Stimulated activated effector memory CD8-positive, alpha-beta T cell treated with anti-CD3 and anti-CD28 coated beads, Interleukin-12 subunit alpha, Interleukin-12 subunit beta, amount 100 ng/mL, for 72 hours (primary cell): ENCODE measurements around the gene FAM107A.

Source experiments
- ATAC-seq: fragments of 150-1000 bp; cut with Tn5 transposase; 2 replicates; pipeline ENCODE4 v1.10.0; 2021
- DNase-seq, 2 donors: peaks; one replicate each; pipeline ENCODE4 v3.0.0; 2021 to 2022; ENCODE audit warnings: low spot score in 2 of 2
- H3K27ac Mint-ChIP-seq: one replicate; pipeline ENCODE4 v1.8.0; 2022; ENCODE audit warnings: mild to moderate bottlenecking, mixed read lengths
- H3K36me3 Mint-ChIP-seq: one replicate; pipeline ENCODE4 v1.8.0; 2022; ENCODE audit warnings: mild to moderate bottlenecking, mixed read lengths
- H3K4me1 Mint-ChIP-seq: one replicate; pipeline ENCODE4 v1.8.0; 2022; ENCODE audit warnings: mixed read lengths
- H3K4me3 Mint-ChIP-seq: one replicate; pipeline ENCODE4 v1.8.0; 2022; ENCODE audit warnings: mild to moderate bottlenecking, mixed read lengths
- H3K9me3 Mint-ChIP-seq: one replicate; pipeline ENCODE4 v1.8.0; 2022; ENCODE audit warnings: mixed read lengths

The FAM107A gene

DNA sequence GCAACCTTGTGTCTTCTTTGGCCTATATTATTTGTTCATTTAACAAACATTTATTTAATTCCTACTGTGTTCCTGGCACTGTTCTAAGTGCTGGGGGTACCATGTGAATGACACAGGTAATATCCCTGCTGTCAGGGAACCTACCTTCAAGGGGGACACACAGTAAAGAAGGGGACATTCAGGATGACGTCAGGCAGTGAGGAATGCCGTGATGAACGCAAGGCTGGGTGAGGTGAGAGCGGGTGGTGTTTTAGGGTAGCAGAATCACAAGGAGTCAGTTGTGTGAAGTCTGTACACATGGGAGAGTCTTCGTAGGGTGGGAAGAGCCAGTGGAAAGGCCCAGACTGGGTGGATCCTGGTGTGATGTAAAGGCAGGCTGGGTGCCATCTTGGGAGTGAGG, 1.7 kb upstream of the FAM107A start:
- DNase-seq (no peak), ATAC-seq (no peak)
- Mint-ChIP-seq H3K9me3 (no peaks in the 10 kb centered on the region), H3K36me3 (no peaks in the 10 kb centered on the region), H3K4me3 (no peak overlapping the region), H3K27ac (no peak overlapping the region), H3K4me1 (no peaks in the 10 kb centered on the region)

DNA sequence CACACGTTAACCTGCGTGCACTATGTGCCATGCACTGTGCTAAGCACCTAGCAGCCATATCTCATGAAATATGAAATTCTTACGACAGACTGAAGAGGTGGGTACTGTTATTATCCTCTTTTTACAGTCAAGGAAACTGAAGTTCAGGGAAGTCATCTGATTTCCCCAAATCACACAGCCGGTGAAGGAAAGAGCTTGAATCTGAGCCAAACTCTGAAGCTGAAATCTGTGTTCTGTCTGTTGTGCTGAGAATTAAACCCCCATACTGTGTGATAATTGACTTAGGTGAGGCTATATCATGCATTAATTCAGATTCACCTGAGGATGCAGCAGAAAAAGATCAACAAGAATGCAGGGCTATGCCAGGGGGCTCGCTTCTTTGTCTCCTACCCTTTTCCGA, 475 bp downstream of the FAM107A start:
- Mint-ChIP-seq H3K4me3 (no peak overlapping the region), H3K4me1 (no peaks in the 10 kb centered on the region), H3K9me3 (no peaks in the 10 kb centered on the region), H3K36me3 (no peaks in the 10 kb centered on the region), H3K27ac (no peak overlapping the region)
- ATAC-seq (no peak), DNase-seq (no peak)

DNA sequence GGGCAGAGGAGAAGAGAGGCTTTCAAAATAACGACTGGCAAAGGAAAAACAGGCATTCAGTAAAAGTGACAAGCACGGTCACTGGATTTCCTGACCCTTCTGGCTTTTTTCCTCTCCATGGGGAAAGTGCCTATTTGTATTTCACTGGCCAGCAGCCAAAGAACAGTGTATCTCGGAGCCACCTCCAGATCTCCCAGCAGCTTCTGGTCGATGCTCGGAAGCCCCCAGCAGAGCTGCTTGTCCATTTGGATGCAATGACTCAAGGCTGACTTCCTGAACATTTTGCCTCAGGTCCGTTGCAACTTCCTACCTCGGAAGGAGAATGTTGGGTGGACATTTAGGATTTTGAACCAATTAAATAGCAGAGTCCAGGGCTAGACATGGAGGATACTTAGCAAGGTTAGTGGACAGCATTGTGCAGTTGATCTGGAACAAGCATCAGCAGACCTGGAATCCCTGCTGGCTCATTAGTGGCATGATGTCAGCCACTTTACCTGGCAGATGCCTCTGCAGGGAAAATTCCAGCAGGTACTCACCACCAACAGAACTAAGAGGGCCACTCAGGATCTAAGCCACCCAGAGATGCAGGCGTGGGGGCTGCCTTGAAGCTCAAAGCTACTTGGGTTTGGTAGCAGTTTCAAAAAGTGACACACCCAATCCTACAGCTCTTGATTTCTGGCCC, 1.1 kb downstream of the FAM107A start:
- H3K9me3 Mint-ChIP-seq = no peaks in the 10 kb centered on the region
- DNase-seq (no peak), ATAC-seq (no peak)
- no peak overlapping the region for H3K4me3 Mint-ChIP-seq
- no peaks in the 10 kb centered on the region for H3K36me3 Mint-ChIP-seq
- no peaks in the 10 kb centered on the region for H3K4me1 Mint-ChIP-seq
- H3K27ac Mint-ChIP-seq = no peak overlapping the region

DNA sequence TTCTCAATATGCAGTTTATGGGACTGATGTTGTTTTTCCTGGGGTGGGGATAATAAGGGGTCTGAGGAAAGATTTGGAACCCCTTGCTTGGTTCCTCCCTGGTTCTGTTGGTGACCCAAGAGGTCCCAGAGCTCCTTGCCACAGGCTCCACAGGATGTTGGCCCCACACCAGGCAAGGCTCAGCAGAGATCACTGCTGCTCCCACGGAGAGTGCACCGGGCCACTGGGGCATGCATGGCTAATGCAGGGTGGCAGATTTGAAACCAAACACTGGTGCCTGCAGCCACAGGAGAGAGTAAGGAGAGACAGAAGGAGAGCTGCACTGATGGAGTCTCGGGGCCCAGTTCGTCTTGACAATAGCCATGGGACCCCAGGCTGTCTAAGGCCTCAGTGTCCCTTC, 2.5 kb downstream of the FAM107A start:
- no peak for ATAC-seq
- H3K4me1 Mint-ChIP-seq = no peaks in the 10 kb centered on the region
- H3K9me3 Mint-ChIP-seq = no peaks in the 10 kb centered on the region
- no peak overlapping the region for H3K27ac Mint-ChIP-seq
- H3K4me3 Mint-ChIP-seq = no peak overlapping the region
- no peaks in the 10 kb centered on the region for H3K36me3 Mint-ChIP-seq
- DNase-seq = no peak

DNA sequence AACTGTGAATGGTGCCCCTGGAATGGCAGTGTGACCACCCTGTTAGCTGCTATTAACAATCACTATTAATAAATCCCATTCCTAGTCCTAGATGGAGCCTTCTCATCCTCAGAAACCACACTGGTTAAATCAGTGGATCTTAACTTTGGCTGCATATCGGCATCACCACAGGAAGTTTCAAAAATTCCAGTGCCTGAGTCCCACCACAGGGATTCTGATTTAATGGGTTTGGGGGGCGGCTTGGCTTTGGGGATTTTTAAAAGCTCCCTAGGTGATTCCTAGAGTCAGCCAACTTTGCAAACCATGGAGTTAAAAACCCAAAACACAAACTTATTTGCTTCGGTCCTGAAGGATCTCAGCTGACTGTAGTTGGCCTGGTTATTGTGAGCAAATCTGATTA, 3.1 kb downstream of the FAM107A start:
- ATAC-seq = no peak
- Mint-ChIP-seq H3K36me3 (no peaks in the 10 kb centered on the region), H3K27ac (no peak overlapping the region), H3K4me3 (no peak overlapping the region), H3K9me3 (no peaks in the 10 kb centered on the region), H3K4me1 (peaks cover 1% of the 10 kb centered on the region)
- DNase-seq = no peak

DNA sequence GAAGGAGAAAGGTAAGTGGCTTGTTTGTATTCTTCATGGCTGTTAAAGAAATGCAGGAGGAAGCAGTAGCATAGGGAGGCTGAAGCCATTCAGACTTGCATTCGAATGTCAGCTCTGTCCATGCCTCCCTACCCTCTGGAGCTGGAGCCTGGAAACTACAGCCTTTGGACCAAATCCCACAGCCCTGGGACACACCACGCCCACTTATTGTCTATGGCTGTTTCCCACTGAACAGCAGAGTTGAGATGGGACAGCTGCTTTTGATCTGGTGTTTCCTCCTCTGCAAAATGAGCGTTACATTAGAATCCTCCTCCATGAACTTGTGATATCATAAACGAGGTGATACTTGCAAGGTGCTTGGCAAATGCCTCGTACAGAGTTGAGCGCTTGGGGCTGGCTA, 3.6 kb downstream of the FAM107A start:
- H3K9me3 Mint-ChIP-seq = no peaks in the 10 kb centered on the region
- H3K4me1 Mint-ChIP-seq = peaks cover 6% of the 10 kb centered on the region
- H3K27ac Mint-ChIP-seq = no peak overlapping the region

DNA sequence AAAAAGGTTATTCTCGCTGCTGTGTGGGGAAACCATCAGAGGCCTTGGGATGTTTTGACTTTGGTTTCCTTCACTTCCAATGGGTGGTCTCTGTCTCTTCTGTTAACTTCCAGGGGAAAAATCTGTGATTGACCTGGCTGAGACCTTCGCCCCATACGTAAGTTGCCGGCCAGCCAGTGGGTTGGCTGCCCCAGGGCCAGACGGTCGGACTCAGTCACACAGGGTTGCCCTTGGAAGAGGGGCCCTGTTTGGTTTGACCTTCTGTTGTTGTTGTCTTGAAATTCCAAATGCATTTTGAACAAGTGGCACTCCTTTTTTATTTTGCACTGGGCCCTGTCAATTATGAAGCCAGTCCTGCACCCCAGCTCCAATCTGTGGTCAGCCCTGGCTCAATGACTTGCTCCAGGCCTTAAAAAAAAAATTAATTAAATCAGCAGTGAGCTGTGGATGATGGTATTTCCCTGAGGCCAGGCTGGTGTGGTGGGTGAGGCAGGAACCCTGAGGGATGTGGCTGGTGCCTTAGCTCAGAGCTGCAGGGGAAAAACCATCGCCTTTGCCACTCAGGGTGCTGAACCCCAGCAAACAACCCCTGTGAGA, 4.5 kb downstream of the FAM107A start:
- Mint-ChIP-seq H3K36me3 (no peaks in the 10 kb centered on the region), H3K27ac (no peak overlapping the region), H3K9me3 (no peaks in the 10 kb centered on the region), H3K4me3 (no peak overlapping the region), H3K4me1 (peaks cover 8% of the 10 kb centered on the region)
- DNase-seq (no peak), ATAC-seq (no peak)

More for the DNA sequence above, 3.6 kb downstream of the FAM107A start:
- no peak for ATAC-seq
- Mint-ChIP-seq H3K36me3 (no peaks in the 10 kb centered on the region), H3K4me3 (no peak overlapping the region)
- no peak for DNase-seq

DNA sequence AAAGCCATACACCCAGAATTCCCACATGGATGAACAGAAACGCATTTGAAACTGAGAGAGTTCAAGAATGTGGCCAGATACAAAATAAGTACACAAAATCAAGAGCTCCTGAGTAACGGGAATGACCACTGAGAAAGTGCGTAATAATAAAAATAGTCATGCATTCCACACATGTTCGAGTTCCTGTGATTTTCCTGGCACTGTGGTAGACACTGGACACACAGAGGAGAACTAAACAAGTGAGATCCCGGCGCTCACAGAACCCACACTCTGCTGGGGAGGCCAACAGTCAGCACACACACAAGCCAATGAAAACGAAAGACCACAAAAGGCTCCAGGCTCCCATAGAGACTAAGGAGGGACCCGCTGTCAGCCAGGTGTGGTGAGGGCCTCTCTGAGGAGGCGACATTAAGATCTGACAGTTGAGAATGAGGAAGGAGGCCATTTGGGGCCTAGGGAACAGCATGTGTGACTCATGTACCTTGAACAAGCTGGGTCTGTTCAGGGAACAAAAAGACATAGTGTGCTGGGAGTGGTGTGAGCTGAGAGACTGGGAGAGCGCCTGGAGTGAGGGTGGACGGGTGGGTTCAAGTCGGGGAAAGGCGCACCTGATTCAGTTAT, 5.1 kb downstream of the FAM107A start:
- H3K9me3 Mint-ChIP-seq = no peaks in the 10 kb centered on the region
- no peak overlapping the region for H3K4me3 Mint-ChIP-seq
- H3K4me1 Mint-ChIP-seq = peaks cover 8% of the 10 kb centered on the region
- no peak for DNase-seq
- no peak for ATAC-seq
- H3K36me3 Mint-ChIP-seq = no peaks in the 10 kb centered on the region
- no peak overlapping the region for H3K27ac Mint-ChIP-seq

DNA sequence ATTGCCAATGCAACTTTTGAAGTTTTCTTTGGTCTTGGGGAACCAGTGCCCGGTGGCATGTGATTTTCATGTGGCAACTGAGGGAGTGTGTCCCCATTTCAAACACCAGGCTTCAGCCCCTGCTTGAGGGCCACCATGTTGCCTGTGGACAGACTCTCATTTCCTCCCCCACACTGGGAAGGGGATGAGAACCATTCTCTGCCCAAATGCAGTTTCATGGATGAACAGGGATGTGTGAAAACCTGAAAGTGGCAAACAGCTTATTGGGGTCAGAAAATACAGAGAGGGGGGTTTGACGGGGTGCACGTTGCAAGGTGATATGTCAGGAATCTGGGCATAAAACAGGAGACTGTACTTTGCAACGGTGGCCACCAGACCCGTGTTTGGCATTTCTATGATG, 6.3 kb downstream of the FAM107A start:
- no peak for DNase-seq
- no peak for ATAC-seq
- no peaks in the 10 kb centered on the region for H3K9me3 Mint-ChIP-seq
- no peaks in the 10 kb centered on the region for H3K36me3 Mint-ChIP-seq
- H3K27ac Mint-ChIP-seq = no peak overlapping the region
- peaks cover 8% of the 10 kb centered on the region for H3K4me1 Mint-ChIP-seq
- H3K4me3 Mint-ChIP-seq = no peak overlapping the region

DNA sequence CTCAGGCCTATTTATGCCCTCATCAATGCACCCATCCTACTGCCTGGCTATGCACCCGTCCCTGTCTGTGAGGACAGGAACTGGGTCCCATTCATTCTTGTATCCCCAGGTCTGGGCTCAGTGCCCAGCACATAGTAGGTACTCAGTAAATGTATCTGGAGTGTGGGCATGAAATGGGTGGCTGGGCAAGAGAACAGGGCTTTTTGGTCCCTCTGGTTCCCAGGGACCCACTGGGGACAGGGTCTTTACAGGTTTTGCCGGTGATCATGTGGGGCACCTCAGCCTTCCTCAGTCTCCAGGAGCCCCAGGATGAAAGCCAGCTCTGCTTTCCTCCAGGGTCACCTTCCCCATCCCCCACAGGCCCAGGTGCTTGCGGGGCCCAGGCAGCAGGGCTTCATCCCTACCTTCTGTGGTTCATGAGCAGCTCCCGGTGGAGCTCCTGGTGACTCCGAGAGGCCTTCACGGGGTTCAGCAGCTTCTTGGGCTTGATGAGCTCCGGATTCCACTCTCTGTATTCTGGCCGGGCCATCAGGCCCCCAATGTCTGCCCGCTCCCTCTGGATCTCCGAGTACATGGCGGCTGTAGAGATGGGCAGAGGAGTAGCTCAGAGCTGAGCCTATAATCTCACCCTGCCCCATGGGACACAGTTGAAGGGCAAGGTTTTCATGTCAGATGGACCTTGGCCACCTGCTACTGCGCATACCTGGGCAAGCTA, 7.7 kb downstream of the FAM107A start:
- peak overlapping the region; percentile 46 for H3K27ac Mint-ChIP-seq
- peaks cover 8% of the 10 kb centered on the region for H3K4me1 Mint-ChIP-seq
- H3K9me3 Mint-ChIP-seq = no peaks in the 10 kb centered on the region
- DNase-seq = no peak
- peak overlapping the region; percentile 31 for H3K4me3 Mint-ChIP-seq
- ATAC-seq = no peak
- H3K36me3 Mint-ChIP-seq = no peaks in the 10 kb centered on the region

DNA sequence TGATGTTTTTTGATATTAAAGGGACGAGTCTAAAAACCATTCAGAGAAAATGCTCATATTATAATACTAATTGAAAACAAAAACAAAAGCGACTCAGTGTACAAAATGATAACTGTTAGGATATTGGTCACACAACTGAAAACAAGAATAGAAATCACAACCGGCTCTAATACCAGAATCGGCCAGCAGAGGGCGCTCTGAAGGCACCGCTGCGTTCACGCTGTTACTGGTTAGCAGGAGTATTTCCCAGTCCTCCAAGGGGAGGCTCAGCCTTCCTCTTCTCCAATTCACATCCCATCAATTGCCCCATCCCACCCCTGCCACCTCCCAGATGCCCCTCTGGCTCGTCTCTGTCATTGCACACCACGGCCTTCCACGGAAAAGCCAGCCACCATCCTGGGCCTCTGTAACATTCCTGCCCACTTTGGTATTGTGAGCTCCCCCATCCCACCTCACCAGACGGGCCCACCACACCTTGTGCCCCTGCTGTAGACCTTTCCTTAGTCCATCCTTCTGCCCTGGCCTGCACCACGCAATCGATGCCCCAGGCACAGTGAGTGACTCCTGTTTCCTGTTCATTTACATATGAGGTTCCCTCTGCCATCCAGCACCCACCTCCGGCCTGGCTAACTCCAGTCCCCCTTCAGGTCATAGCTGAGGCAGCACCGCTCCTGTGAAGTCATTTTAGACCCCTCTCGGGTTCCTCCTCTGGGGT, 8.5 kb downstream of the FAM107A start:
- H3K27ac Mint-ChIP-seq = peak overlapping the region; percentile 46
- H3K36me3 Mint-ChIP-seq = no peaks in the 10 kb centered on the region
- DNase-seq (peak; percentile 71 to 91), ATAC-seq (peak; percentile 52)
- no peaks in the 10 kb centered on the region for H3K9me3 Mint-ChIP-seq
- peaks cover 8% of the 10 kb centered on the region for H3K4me1 Mint-ChIP-seq
- peak overlapping the region; percentile 31 for H3K4me3 Mint-ChIP-seq

DNA sequence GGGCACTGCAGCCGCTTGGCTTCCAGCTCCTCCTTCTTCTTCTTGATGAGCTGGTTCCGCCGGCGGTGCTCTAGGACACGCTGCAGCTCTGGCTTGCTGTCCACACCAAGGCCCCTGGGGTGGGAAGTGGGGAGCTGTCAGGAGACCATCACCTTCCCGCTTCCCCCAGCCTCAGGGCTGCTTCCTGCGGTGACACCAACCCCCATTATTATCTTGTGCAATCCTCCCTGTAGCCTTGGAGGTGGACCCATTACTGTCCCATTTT, 10.0 kb downstream of the FAM107A start:
- Mint-ChIP-seq H3K4me3 (no peak overlapping the region), H3K27ac (no peak overlapping the region), H3K4me1 (peaks cover 8% of the 10 kb centered on the region), H3K9me3 (no peaks in the 10 kb centered on the region), H3K36me3 (no peaks in the 10 kb centered on the region)
- DNase-seq (no peak), ATAC-seq (no peak)

DNA sequence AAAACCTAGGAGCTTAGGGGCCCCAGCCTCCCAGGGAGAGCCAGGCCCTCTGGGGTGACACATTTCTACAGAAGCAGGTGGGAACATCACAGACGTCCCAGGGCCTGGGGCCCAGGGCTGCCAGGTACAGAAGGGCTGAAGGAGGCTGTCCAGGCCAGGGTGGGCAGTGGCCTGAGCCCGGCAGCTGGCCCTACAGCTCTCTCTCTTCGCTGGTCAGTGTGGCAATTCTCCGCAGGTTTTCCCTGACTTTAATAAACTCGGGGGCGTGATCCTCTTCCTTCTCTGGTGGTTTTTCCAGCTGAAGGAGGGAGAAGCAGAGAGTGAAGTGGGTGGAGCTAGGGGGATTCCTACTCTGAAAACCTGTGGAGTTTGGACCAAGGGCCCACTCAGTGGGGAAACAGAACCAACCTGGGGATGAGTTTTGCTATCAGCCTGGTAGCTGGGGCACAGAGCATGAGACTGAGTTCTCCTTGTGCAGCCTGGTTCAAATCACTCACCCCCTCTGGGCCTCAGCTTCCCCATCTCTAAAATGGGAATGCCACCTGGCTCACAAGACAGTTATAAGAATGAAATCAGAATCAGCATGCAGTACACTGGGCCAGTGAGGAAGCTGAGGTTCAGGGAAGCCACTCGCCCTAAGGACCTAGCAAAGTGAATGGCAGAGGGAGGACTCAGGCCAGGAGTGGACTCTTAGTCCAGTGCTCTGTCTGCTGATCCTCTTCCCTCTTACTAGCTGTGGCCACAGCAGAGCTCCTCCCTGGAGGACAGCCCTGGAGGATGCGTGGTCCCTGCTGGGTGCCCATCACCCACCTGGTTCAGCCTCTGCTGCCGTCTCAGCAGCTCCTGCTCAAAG, 10.6 kb downstream of the FAM107A start:
- H3K4me3 Mint-ChIP-seq = no peak overlapping the region
- no peak for DNase-seq
- ATAC-seq = no peak
- H3K36me3 Mint-ChIP-seq = no peaks in the 10 kb centered on the region
- no peaks in the 10 kb centered on the region for H3K9me3 Mint-ChIP-seq
- H3K27ac Mint-ChIP-seq = no peak overlapping the region
- peaks cover 8% of the 10 kb centered on the region for H3K4me1 Mint-ChIP-seq

DNA sequence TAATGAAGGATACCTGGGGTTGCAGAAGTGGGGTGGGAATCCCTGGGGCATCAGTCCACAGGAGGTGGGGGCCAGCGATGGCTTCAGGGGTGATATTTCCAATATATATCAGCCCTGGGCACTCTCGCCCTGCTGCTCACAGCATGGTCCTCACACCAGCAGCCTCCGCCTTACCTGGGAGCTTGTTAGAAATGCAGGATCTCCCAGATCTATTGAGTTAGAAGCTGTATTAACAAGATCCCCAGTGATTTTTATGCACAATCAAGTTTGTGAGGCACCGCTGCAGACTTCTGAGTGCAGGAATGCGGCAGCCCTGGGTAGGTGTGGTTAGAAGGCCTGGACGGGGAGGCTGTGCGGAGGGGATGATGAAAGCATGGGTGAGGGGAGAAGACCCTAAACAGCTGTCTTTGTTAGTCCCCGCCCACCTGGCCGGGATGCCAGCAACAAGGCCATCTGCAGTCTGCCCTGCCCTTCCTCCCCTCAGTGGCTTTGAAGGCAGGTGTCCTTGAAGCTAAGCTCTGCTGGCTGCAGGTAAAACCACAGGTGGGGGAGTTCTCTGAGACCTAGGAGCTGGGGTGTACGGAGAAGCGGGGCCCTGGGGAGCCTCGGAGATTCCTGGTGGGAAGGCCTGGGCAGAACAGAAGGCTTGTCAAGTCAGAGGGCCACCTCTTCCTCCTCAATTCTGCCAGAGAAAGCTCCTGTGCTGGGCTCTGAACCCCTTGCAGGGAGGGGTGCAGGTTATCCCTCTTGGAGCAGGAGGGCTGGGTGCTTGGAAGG, 11.4 kb downstream of the FAM107A start:
- H3K36me3 Mint-ChIP-seq = no peaks in the 10 kb centered on the region
- no peak overlapping the region for H3K4me3 Mint-ChIP-seq
- H3K9me3 Mint-ChIP-seq = no peaks in the 10 kb centered on the region
- DNase-seq = no peak
- no peak overlapping the region for H3K27ac Mint-ChIP-seq
- H3K4me1 Mint-ChIP-seq = peaks cover 8% of the 10 kb centered on the region
- ATAC-seq = no peak
